Measurements from ENCODE around the gene KRTAP5-2.
"Not testable (repeated sequence)": the region's sequence is repeated elsewhere in the genome, so short reads cannot be mapped to it uniquely, and the experiment has no call there.

Gene KRTAP5-2, protein sequence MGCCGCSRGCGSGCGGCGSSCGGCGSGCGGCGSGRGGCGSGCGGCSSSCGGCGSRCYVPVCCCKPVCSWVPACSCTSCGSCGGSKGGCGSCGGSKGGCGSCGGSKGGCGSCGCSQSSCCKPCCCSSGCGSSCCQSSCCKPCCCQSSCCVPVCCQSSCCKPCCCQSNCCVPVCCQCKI

DNA sequence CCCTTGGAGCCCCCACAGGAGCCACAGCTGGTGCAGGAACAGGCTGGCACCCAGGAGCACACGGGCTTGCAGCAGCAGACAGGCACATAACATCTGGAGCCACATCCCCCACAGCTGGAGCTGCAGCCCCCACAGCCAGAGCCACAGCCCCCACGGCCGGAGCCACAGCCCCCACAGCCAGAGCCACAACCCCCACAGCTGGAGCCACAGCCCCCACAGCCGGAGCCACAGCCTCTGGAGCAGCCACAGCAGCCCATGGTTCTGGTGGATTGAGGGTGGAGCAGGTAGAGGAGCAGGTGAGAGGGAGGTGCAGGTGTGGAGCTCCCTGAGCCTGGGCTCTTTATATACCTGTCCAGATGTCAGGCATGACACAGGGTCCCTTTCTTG lies at the start of gene KRTAP5-2:
Gene KRTAP5-2, minus strand, starts transcription at position 301 of the 387 bp plus-strand sequence. Its CDS starts 44 bp downstream, at position 257.
- DNase-seq = no peak

DNA sequence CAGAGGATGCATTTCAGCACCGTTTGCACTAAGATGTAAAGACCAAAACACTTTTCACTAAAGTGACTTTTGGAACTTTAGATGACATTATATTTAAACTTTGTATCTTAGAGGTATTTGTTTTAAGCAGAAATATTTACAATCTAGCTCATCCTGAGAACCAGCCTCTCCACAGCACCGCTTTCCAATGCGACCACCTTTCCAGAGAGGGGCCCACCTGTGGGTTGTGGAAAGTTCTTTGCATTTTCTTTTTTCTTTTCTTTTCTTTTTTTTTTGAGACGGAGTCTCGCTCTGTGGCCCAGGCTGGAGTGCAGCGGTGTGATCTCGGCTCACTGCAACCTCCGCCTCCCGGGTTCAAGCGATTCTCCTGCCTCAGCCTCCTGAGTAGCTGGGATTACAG lies 48.4 kb upstream of the KRTAP5-2 start:
- not testable (repeated sequence) for DNase-seq

DNA sequence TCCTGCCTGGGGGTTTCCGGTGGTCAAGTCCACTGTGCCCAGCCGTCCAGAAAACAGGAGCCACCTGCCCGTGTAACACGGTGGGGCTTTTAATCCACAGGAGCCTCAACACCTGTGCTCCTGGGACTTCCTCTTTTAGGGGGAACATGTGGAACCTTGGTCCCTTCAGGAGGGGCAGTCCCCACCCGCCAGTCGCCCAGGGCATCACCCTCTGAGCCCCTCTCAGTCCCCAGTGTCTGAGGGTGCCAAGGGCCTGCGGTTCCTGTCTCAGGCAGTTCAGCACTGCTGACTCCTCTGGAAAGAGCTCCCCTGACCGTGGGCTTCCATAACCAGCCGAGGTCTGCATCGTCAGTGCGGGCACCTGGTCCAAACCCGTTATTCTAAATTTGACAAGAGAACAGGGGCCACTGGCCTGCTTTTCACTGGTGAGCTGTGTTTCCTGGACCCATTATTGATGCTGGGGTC lies 47.3 kb upstream of the KRTAP5-2 start:
- DNase-seq = no peak

DNA sequence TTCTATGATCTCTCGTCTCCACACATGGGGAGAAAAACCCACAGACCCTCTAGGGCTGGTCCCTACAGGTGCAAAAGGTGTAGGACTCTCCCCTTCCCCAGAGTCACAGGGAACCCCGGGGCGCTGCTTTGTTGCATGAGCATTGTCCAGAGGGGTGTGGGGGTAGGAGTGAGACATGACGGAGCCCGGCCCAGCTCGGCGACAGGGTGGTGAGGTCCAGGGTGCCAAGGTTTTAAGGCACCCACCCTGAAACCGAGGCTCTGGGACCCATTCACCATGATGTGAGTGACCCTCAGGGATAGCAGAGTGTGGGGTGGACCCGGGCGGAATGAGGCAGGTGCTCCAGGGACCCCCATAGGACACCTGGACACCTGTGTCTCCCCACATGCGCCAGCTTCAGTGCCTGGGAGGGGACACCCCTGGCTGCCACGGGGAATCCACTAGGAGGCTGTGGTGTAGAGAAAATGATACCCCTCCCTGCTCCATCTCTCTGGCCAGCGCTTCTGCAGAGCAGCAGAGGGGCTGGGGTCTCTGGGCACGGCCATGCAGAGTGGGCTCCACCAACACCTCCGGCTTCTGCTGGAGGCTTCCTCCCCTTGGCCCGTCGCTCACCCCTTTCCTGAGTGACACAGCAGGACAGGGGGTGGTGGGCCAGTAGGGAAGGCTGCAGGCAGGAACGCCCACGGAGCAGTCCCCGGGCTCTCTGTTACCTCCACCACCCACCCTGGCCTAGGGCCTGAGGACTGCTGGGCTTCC lies 46.7 kb upstream of the KRTAP5-2 start:
- no peak for DNase-seq

DNA sequence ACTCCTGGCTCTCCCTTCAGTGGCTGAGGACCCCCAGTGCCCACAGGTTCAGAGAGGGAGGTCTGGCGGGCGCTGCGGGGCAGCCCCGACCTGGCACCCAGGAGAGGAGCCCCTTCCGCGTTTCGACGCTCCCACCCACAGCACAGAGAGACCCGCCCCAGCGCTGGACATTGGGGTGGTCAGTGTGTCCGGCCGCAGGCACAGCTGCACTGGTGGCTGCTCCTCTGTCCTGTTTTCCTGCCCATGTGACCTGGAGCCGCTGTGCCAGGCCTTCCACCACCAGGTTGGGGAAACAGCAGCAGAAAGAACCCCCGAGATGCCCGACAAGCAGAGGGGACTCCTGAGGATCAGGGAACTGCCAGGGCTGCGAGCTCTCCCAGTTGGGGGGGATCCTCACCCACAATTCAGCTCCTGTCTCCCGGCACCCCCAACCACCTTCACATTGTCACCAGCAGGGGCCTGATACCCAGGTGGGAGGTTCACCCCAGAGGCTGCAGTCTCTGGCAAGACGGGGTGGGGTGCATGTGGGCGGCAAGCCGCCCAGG lies 45.1 kb upstream of the KRTAP5-2 start:
- no peak for DNase-seq

DNA sequence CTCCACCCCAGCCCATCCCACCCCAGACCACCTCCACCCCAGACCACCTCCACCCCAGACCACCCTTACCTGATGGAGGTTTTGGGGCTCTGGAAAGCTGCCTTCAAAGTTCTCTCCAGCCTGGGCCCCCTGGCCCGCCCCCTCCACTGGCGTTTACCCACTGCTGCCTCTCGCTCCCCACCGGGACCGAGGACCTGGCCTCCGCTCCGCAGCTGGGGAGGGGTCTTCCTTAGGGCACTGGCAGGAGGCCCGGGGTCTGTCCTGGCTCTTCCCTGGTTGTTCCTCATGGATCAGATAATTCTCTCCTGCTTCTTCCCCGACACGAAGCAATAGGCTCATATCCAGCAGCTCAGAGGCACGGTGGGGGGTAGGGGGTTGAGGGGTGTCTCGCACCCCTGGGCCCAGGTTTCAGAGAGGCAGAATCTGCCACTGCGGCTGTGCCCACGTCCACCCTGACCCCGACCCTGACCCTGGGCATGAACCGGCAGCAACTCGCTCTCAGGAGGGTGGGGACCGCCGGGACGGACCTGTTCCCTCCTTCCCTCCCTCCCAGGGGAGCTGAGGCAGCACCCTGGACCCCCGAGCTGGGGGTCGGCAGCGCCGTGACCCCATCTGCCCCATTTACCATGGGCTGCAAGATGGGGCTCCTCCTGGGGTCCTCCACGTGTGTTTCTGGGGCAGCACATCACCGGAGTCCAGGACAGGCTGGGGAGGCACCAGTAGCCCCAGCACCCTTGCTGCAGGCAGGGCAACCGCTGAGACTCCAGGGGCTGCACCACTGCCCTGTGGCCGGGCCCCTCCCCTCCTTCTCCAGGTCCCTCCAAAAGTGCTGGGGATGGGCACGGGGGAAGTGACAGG lies 44.4 kb upstream of the KRTAP5-2 start:
- no peak for DNase-seq

DNA sequence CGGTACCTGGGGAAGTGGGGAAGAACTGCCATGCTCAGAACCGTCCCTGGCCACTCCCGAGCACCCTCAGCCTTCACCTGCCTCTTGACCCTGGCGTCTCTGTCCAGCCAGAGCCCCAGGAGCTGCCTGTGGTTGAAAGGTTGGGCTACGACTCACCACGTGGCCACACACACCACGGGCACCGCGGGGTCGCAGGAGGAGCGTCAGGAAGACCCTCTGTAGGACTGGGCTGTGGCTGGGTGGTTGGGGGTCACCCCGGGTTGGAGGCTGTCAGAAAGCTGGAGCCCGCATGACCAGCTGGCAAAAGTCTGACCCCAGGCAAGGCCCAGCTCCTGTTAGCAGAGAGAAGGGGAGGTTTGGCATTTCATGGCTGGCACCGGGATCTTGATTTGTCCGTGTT lies 43.0 kb upstream of the KRTAP5-2 start:
- DNase-seq = no peak

DNA sequence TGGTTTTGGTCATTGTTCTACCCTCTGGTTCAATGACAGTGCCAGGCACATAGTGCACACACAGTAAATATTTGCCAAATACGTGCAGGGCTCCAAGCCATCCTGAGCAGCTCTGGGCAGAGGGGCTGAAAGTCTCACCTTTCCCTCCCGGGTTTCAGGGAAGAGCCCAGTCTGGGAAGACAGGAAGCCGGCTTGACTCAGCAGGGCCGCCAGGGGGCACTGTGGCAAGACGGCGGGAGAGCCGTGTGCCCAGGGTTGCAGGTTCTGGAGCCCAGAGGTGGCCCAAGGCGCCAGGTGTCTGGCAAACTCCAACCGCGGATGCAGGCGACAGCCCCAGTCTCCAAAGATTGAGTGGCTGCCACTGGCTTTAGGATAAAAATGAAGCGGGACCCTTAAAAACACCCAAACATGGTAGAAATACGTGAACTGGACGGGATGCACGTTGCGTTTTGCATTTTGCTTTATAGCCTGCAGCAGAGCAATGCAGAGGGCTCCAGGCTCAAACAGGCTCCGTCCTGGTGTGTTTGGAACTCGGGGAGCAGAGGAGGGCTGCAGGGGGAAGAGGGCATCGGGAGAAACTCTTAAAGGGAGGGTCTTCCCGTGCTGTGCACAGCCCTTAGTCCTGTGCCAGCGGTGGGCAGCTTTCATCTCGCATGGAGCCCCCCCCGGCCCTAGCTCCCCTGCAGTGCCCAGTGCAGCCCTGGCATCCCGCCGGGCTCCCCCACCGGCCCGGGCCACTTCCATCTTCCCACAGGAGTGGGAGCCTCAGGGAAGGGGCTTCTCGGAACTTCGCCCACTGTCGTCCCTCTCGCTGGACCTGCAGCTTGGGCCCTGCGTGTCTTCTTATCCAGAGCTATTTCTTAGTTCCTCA lies 42.2 kb upstream of the KRTAP5-2 start:
- no peak for DNase-seq

DNA sequence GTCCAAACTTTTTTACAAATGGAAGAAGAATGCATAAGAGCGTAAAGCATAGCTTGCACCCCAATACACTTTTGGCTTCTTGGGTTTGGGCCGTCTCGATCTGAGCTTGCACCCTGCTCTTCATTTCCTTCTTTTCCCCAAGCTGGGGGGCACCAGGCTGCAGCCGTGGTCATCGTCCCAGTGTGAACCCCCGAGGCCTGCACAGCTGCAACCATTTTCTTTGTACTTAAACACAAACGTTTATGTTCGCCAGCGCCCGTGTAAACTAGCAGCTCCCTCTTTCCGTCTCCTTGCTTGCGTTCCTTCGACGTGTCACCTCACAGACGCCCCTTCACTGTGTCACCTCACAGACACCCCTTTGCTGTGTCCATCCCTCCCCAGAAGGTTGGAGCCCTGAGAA lies 41.6 kb upstream of the KRTAP5-2 start:
- no peak for DNase-seq

DNA sequence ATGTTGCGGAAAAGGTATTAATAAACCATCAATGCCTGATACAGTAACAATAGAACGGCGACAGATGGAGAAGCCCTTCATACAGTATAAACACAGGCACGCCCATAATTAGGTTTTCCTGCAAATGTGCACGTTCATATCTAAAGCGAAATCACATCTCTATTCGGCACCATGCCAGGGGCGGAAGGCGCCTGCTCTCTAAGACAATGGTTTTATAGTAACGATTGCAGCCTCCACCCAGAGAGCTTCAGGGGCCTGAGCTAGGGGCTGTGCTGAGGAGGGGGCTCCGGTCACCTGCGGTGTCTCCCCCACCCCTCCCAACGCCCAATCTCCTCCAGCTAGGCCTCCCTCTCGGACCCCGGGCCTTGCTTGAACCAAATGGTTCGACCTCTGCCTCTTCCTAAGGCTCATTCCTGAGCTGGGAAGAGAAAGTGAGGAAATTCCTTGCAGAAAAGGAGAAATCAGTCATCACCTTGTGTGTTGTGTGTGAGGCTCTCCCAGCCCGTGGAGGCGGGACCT lies 41.1 kb upstream of the KRTAP5-2 start:
- DNase-seq = no peak

DNA sequence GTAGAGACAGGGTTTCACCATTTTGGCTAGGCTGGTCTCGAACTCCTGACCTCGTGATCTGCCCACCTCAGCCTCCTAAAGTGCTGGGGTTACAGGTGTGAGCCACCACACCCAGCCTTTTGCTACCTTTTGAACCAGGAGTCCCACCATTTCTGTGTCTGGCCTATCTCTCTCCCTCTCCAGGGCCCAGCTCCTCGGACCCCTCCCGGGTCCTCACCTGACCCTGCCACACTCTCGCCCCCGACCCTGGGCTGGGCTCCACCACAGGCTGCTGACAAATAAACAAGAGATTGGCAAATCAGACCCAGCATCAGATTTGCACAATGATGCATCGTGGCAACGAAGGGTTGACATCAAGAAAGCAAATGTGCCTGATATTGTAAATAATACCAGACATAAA lies 40.2 kb upstream of the KRTAP5-2 start:
- no peak for DNase-seq

DNA sequence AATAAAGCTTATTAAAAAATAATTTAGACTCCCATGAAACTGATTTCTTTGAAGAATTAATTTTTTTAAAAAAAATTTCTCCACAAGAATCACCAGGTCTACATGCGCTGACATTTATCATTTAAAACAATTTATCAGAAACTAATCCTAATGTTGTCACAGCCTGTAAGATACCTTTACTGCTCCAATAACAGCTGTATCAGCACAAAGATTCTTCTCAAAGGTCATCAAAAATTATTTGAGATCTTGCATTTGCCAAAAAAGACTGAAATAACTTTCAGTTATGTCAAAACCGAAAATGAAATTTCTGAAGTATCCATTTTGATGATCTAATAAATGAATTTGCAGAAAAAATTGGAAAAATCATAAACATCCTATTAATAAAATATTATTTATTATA lies 39.5 kb upstream of the KRTAP5-2 start:
- no peak for DNase-seq

DNA sequence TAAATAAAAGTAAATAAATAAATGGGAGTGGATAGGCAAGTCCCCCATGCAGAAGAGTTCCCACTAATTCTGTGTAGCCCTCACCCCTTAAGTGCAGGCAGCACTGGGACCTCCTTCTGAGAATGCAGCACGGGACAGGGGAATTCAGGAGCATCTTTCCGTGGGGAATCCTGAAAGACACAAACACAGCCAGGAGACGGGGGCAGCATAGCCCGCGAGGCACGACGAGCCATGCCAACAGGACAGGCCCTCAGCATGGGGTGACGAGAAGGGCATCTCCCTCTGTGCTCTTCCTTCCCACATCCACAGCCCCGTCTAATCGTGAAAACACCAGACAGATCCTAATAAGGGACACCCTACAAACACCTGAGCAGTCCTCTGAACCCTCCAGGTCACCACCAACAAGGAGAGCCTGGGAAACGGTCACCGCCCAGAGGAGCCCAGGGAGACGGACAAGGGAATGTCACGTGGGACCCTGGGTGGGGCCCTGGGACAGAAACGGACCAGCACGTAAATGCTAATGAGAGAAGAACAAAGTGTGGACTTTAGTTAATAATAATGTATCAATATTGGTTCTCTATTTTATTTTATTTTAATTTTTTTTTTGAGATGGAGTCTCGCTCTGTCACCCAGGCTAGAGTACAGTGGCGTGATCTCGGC lies 38.3 kb upstream of the KRTAP5-2 start:
- no peak for DNase-seq

DNA sequence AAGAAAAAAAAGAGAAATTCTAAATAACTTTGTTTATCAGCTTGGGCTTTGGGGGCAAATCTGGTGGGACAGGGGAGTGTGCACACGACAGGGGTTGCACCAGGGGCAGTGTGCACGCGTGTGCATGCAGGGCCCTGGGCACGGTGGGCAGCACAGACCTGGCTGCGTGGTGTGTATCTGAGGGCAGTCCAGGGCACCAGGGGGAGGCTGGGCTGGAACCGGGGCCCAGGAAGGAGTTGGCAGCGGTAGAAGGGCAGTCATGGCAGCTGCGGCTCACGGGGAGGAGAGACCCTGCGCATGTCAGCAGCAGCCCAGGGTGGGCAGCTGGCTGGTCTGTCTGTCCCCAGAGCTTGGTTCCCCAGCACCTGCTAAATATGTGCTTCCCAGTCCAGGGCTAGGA lies 35.8 kb upstream of the KRTAP5-2 start:
- no peak for DNase-seq

DNA sequence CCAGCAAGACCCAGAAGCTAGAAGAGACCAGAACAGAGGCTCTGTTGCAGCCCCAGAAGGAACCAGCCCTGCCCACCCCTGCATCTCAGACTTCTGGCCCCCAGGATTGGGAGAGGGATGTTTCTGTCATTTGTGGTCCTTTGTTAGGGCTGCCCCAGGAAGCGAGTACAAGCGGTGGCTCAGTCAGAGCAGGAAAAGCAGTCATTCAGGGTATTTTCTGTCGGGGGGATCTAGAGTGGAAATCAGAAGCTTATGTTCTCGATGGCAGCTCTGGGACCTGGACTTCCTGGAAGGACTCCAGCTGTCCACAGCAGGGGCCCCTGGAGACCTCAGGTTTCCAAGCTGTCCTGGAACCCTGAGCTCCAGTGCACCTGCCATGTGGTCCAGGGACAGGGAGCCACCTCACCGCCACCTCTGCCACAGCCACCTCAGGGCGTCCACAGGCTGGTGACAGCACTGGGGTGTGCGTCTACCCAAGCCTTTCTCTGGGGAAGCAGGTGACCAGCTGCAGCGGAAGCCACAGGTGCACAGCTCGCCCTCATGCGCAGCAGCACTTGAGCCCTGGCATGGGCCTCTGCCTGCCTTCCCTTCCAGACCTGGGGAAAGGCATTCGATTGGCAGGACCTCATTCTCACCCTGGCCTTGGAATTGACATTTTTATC lies 34.1 kb upstream of the KRTAP5-2 start:
- DNase-seq = no peak

DNA sequence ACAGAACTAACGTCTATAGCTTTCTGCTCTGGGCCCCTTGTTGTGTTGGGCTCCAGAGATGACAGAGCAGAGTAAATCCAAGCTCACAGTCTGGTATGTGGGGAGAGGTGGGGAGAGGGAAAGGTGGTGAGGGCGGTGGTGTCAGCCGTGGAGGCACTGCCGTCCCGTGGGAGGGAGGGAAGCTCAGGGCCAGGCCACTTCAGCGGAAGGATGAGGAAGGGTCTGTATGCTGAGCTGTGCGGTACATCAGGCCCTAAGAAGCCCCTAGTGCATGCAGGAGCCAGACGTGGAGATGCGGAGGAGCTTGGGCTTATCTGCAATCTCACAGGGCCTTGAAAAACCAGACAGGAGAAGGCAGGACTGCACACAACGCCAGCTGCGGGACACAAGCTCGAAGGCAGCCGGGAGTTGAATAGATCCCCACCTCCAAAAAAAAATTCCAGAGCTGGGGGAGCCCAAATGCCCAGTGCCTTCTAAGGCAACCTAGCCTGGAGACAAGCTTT lies 33.0 kb upstream of the KRTAP5-2 start:
- no peak for DNase-seq

DNA sequence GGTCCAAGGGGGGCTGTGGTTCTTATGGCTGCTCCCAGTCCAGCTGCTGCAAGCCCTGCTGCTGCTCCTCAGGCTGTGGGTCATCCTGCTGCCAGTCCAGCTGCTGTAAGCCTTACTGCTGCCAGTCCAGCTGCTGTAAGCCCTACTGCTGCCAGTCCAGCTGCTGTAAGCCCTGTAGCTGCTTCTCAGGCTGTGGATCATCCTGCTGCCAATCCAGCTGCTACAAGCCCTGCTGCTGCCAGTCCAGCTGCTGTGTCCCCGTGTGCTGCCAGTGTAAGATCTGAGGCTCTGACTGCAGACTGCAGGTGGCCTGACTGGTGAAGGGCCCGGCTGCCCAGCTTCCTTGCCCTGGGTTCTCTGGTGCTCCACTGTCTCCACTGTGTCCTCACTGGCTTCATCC lies 32.2 kb upstream of the KRTAP5-2 start:
- DNase-seq = no peak

DNA sequence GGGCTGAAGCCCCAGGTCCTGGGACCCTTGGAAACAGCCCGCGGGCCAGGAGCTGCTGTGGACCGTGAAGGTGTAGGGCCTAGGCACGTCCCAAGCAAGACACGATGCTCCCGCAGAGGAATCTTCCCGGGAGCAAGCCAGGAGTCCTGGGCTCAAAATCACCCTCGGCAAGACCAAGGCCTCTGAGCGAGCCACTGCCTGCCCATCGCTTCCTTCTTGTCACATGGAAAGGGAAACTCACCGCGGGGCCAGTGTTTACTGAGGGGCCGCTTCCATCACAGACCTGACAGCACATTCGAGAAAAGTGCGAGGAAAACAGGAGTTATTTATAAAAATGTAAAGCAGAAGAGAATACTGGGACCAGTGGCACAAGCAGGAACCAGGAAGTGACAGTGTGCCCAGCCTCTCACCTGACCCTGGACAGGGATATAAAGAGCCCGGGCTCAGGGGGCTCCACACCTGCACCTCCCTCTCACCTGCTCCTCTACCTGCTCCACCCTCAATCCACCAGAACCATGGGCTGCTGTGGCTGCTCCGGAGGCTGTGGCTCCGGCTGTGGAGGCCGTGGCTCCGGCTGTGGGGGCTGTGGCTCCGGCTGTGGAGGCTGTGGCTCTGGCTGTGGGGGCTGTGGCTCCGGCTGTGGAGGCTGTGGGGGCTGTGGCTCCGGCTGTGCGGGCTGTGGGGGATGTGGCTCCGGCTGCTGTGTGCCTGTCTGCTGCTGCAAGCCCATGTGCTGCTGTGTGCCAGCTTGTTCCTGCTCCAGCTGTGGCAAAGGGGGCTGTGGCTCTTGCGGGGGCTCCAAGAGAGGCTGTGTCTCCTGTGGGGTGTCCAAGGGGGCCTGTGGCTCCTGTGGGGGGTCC lies 31.5 kb upstream of the KRTAP5-2 start, which contains the start of gene KRTAP5-5:
Gene KRTAP5-5, plus strand, starts transcription at position 450 of the 860 bp plus-strand sequence. Its CDS starts 66 bp downstream, at position 516.
- DNase-seq = no peak

DNA sequence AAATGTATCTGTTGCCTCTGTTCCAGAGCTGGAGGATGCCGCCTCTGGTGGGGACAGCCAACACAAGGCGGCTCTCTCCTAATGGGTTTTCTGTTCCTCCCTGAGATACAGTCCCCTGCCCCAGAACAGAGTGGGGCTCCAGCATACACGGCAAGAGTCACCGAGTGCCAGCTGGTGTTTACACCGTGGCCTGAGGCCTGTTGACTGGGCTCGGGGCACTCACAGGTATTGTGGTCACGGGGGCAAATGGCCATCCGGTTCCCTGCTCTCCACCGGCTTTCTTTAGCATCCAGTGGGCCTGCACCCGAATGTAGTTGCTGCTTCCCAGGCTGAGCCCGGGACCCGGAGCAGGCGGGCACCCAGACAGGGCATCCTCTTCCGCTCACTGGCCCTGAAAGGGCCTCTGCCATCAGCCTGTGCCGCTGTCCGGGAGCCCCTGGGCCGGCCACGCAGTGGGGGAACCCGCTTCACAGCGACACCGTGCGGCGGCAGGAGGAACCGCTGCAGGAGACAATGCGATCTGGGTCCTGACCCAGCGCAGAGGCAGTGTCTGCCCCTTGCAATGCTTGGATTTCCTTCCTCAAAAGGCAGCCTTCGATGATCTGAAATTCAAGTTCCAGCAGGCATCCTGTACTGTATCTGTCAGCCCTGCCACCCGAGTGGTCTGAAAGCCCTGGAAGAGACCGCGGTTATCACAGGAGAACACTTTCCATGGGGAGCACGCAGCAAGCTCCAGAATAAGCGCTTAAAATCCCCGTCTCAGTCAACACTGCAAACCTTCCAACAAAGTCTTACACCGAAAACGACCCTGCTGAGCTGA lies 30.6 kb upstream of the KRTAP5-2 start:
- DNase-seq = no peak

Data from kidney glomerular epithelial cell (primary cell).